ENCODE results near the gene ANKH.
"Not testable (repeated sequence)": the region's sequence is repeated elsewhere in the genome, so short reads cannot be mapped to it uniquely, and the experiment has no call there.

Gene ANKH

DNA sequence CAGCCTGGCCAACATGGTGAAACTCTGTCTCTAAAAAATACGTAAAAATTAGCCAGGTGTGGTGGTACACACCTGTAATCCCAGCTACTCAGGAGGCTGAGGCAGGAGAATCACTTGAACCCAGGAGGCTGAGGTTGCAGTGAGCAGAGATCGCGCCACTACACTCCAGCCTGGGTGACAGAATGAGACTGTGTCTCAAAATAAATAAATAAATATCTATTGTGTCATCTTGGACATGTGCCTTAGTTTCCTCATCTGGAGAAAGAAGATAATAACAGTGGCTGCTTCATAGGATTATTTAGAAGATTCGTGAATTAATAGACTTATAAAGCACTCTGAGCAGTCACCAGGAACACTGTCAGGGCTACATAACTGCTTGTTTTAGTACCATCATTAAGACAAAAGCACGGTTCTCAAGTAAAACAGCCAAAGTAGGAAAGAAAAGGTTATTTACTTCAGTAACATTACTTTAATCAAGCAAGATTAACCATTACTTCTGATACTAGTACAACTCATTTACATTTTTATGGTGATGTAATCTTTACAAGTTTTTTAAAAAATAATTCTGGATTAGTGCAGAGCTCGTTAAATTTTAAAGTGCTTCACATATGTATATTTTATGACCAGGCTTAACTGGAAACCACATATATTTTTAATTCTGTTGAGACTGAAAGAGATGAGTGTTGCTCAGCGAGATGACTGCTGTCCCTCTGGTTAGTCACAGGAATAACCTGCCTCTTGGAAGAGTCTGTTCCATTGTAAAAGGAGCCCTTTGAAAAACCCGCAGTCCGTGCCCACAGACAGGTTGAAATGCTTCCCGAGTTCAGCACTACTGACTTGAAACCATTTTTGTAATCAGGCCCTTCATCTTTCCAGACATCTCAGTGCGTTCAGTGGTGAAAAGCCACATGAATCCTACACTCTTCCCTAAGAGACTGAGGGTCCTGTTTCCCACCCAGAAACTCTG lies 36.7 kb downstream of the ANKH start:
- Mint-ChIP-seq H3K4me3 (no peak overlapping the region), H3K27ac (no peak overlapping the region), H3K4me1 (ENCODE audit: low read depth) (peaks cover 1% of the 10 kb centered on the region), H3K27me3 (ENCODE audit: low read depth) (no peaks in the 10 kb centered on the region), H3K36me3 (ENCODE audit: low read depth) (peaks cover 6% of the 10 kb centered on the region), H3K9me3 (no peaks in the 10 kb centered on the region)

DNA sequence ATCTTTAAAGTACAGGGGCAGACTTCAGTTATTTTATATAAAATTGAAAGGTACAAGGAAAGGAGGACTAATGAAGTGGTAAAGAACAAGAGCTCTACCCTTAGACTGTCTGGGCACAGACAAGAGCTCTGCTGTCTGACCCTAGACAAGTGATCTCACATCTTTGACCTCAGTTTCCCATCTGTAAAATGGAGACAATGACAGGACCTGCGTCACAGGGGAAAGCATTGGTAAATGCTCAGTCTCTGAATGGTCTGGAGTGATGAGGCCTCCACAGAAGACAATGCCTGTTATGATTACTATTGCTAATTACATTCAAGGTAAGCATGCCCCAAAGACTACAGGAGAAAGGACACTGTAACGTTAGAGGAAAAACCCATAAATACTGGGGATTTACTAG lies 37.5 kb downstream of the ANKH start:
- H3K27me3 Mint-ChIP-seq (ENCODE audit: low read depth) = no peaks in the 10 kb centered on the region
- H3K27ac Mint-ChIP-seq = no peak overlapping the region
- H3K9me3 Mint-ChIP-seq = no peaks in the 10 kb centered on the region
- no peak overlapping the region for H3K4me3 Mint-ChIP-seq
- H3K4me1 Mint-ChIP-seq (ENCODE audit: low read depth) = peaks cover 1% of the 10 kb centered on the region
- H3K36me3 Mint-ChIP-seq (ENCODE audit: low read depth) = peaks cover 6% of the 10 kb centered on the region

DNA sequence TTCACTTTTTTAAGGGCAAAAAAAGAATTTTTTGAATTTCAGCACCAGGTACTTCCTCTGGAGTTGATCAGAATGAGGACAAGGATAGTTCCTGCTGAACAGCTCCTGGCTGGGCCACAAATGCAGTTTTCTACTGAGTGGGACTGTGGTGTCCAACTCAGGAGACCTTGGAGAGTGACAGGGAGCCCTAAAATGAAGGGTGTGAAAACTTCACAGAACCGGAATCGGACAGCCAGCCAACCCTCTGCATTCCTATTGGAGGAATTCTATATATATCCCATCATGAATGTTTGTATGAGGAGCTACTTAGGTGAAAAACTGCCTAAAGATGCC lies 40.6 kb downstream of the ANKH start:
- no peak overlapping the region for H3K4me3 Mint-ChIP-seq
- H3K27ac Mint-ChIP-seq = no peak overlapping the region
- H3K9me3 Mint-ChIP-seq = no peaks in the 10 kb centered on the region
- peaks cover 4% of the 10 kb centered on the region for H3K4me1 Mint-ChIP-seq (ENCODE audit: low read depth)
- no peaks in the 10 kb centered on the region for H3K36me3 Mint-ChIP-seq (ENCODE audit: low read depth)
- H3K27me3 Mint-ChIP-seq (ENCODE audit: low read depth) = no peaks in the 10 kb centered on the region

DNA sequence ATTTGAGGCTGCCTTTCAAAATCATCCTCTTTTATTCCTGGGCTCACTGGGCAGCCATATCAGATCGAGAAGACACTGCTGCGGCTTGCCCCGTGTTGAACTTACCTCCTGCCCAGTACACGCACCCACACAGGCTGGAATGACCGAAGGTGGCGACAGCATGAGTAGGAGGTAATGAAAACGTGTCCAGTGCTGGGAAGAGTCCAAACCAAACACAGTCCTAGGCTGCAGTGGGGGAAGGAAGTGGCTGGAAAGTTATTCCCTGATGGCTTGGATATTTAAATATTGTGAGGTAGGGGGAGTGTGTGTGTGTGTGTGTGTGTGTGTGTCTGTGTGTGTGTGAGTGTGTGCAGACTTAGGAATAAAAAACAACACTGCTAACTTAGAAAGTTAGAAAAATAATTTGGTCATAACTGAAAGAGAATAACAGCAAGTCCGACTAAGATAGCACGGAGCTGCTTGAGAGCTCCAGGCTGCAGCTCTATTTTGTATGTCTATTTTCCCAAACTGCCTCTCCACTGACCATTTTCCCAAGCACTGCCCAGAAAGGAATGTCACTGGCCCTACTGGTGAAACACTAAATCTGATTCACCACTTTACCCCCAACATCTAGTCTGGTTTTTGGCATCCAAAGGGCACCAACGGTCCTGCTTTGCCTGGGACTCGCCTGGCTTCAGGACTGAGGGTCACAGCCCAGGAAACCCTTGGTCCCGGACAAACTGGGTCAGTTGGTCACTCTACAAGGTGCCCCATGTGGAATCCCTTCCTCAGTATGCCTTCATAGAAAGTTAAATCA lies 41.2 kb downstream of the ANKH start:
- H3K4me1 Mint-ChIP-seq (ENCODE audit: low read depth) = peaks cover 4% of the 10 kb centered on the region
- H3K36me3 Mint-ChIP-seq (ENCODE audit: low read depth) = no peaks in the 10 kb centered on the region
- H3K9me3 Mint-ChIP-seq = no peaks in the 10 kb centered on the region
- no peaks in the 10 kb centered on the region for H3K27me3 Mint-ChIP-seq (ENCODE audit: low read depth)
- no peak overlapping the region for H3K27ac Mint-ChIP-seq
- H3K4me3 Mint-ChIP-seq = no peak overlapping the region

DNA sequence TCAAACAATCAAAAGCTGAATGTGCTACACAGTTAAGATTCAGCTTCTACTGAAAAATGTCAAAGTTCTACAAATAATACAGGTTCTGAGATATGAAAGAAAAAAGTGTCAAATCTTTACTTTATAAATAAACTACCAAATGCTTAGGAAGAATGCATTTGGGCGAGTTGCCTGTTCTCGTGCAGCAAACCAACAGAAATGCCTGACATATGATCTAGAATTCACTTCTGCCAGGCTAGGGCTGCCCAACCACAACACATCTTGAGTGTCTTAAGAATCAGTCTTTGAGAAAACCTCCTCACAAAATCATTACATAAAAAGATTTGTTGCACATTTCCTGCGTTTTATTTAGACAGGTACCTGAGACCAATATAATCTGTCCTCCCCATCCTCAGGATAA lies 42.2 kb downstream of the ANKH start:
- Mint-ChIP-seq H3K9me3 (no peaks in the 10 kb centered on the region), H3K27ac (no peak overlapping the region), H3K36me3 (ENCODE audit: low read depth) (no peaks in the 10 kb centered on the region), H3K4me1 (ENCODE audit: low read depth) (peaks cover 4% of the 10 kb centered on the region), H3K27me3 (ENCODE audit: low read depth) (no peaks in the 10 kb centered on the region), H3K4me3 (no peak overlapping the region)

DNA sequence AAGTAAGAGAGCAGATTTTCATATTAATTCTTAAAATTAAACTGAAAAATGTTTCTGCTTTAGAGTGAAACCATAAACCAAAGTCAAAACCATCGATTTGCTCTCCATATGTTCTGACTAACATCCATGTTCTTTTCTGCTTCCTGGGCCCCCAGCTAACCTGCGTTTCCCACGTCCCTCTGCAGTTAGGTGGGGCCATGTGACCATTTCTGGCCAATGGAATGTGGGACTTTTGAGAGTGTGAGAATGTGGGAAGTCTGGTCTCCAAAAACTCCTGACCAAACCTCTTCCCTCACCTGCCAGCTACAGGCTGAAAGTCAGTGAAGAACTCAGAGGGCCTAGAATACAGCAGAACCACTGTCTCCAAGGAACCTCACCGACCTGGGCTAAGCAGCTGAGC lies 44.9 kb downstream of the ANKH start:
- Mint-ChIP-seq H3K9me3 (no peaks in the 10 kb centered on the region), H3K27me3 (ENCODE audit: low read depth) (no peaks in the 10 kb centered on the region), H3K4me3 (no peak overlapping the region), H3K4me1 (ENCODE audit: low read depth) (peaks cover 4% of the 10 kb centered on the region), H3K36me3 (ENCODE audit: low read depth) (no peaks in the 10 kb centered on the region), H3K27ac (no peak overlapping the region)

DNA sequence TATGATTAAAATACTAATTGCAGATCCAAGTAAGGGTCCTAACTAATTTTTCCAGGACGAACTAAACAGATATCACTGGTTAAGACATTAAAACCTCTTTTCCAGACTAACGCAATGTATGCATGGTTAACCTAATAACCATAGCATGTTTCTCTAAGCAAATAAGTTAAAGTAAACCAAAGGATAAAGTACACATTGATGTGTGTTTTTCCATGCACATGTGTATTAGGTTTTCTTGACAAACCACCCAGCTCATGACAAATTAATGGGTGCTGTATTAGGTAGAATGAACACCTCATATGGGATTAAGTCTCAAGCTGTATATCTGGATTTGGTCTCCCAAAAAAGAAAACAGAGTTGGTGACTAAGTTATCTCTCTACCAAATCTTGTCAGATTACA lies 45.6 kb downstream of the ANKH start:
- Mint-ChIP-seq H3K27ac (no peak overlapping the region), H3K4me3 (no peak overlapping the region), H3K9me3 (no peaks in the 10 kb centered on the region), H3K27me3 (ENCODE audit: low read depth) (no peaks in the 10 kb centered on the region), H3K36me3 (ENCODE audit: low read depth) (no peaks in the 10 kb centered on the region), H3K4me1 (ENCODE audit: low read depth) (peaks cover 4% of the 10 kb centered on the region)

DNA sequence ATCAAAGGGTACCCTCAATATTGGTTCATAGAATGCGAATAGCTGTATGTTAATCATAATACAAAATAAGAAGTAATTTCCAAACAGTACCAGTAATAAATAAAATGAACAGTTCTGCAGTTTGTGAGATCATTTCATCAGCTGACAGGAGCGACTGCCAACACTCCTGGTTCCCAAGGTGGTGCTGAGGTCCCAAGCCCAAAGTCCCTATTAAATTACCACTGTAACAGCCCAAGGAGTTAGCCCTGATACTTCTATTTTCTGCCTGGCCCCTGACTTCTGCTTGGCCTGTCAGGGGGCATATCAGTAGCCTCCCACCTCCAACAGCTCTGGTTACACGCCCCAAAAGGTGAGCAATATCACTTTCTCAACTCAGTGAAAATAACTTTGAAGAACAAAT lies 47.1 kb downstream of the ANKH start:
- H3K4me1 Mint-ChIP-seq (ENCODE audit: low read depth) = peaks cover 8% of the 10 kb centered on the region
- peaks cover 4% of the 10 kb centered on the region for H3K36me3 Mint-ChIP-seq (ENCODE audit: low read depth)
- no peaks in the 10 kb centered on the region for H3K27me3 Mint-ChIP-seq (ENCODE audit: low read depth)
- no peak overlapping the region for H3K4me3 Mint-ChIP-seq
- H3K27ac Mint-ChIP-seq = no peak overlapping the region
- no peaks in the 10 kb centered on the region for H3K9me3 Mint-ChIP-seq

DNA sequence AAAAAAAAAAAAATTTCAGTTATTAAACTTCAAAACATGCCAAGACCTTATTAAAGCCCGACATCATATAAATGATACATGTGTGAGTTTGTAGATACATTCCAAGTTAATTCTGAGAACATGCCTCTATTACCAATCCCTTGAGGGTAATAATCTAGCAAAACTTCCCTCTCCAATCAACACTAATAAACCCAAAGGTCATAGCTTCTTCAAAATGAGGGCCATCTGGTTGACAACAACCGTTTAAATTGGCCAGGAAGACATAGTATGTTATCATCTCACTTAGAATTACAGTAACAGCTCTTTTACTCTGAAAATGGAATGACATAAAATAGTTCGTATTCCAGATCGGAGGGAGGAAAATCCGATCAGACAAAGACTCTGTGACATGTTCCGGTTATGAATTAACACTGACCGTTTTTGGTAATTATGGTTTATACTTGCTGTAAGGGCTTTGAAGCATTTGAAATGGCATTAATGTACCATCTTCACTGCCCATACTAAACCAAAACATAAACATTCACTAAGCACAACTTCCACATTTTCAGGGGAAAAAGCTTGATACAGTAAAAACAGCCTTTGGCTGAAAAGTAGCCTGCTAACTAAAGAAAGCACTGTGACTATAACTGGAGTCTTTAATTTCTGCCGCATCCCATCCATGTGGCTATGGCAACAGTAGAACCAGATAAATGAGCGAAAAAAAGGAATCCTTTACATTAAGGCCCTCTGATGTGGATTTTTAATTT lies 50.3 kb downstream of the ANKH start:
- peaks cover 26% of the 10 kb centered on the region for H3K4me1 Mint-ChIP-seq (ENCODE audit: low read depth)
- no peak overlapping the region for H3K4me3 Mint-ChIP-seq
- H3K36me3 Mint-ChIP-seq (ENCODE audit: low read depth) = peaks cover 4% of the 10 kb centered on the region
- H3K9me3 Mint-ChIP-seq = no peaks in the 10 kb centered on the region
- H3K27me3 Mint-ChIP-seq (ENCODE audit: low read depth) = no peaks in the 10 kb centered on the region
- no peak overlapping the region for H3K27ac Mint-ChIP-seq

DNA sequence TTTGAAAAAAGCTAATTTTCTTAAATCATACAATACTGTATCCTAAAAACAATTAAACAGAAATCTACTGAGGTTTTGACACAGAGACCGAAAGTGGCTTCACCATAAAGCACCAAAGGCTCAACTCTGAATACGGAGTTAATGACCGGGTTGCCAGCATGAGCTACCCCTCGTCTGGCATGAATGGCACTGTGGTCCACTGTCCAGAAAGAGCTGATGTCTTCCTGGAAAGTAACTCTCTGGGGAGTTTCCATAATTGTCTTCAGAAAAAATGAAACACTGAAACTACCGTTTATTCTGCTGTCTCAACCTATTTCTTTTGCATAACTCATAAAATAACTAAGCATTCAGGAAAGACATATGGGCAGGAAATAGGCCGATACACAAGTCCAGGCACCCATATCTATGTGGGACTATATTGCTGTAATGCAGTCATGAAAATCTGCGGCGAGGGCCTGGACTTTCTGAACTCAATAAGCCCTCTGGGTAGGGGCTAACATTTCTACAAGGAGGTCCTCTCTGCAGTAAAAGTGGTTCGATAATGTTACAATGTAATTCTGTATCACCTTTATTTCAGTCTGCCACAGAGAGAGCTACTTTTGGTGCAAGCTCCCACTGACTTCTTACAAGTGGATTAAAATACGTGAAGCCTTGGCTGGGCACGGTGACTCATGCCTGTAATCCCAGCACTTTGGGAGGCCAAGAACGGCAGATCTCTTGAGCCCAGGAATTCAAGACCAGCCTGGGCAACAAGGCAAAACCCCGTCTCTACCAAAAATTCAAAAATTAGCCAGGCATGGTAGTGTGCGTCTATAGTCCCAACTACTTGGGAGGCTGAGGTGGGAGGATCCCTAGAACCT lies 52.4 kb downstream of the ANKH start:
- H3K27me3 Mint-ChIP-seq (ENCODE audit: low read depth) = no peaks in the 10 kb centered on the region
- H3K4me1 Mint-ChIP-seq (ENCODE audit: low read depth) = peaks cover 28% of the 10 kb centered on the region
- peak overlapping the region; percentile 46 for H3K27ac Mint-ChIP-seq
- H3K4me3 Mint-ChIP-seq = no peak overlapping the region
- H3K9me3 Mint-ChIP-seq = no peaks in the 10 kb centered on the region
- H3K36me3 Mint-ChIP-seq (ENCODE audit: low read depth) = peaks cover 4% of the 10 kb centered on the region

DNA sequence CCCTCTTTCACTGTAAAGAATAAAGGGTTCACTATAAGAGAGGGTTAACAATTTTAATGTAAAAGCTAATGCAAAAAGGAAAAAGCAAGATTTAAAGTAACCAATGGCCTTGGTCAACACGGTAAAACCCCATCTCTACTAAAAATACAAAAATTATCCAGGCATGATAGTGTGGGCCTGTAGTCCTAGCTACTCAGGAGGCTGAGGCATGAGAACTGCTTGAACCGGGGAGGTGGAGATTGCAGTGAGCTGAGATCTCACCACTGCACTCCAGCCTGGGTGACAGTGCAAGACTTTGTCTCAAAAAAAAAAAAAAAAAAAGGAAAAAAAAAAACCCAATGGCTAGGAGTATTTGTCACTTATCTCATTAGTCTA lies 53.8 kb downstream of the ANKH start:
- not testable (repeated sequence) for H3K27ac Mint-ChIP-seq; H3K4me3 Mint-ChIP-seq; H3K27me3 Mint-ChIP-seq (ENCODE audit: low read depth); H3K36me3 Mint-ChIP-seq (ENCODE audit: low read depth); H3K9me3 Mint-ChIP-seq
- H3K4me1 Mint-ChIP-seq (ENCODE audit: low read depth) = peaks cover 32% of the 10 kb centered on the region

DNA sequence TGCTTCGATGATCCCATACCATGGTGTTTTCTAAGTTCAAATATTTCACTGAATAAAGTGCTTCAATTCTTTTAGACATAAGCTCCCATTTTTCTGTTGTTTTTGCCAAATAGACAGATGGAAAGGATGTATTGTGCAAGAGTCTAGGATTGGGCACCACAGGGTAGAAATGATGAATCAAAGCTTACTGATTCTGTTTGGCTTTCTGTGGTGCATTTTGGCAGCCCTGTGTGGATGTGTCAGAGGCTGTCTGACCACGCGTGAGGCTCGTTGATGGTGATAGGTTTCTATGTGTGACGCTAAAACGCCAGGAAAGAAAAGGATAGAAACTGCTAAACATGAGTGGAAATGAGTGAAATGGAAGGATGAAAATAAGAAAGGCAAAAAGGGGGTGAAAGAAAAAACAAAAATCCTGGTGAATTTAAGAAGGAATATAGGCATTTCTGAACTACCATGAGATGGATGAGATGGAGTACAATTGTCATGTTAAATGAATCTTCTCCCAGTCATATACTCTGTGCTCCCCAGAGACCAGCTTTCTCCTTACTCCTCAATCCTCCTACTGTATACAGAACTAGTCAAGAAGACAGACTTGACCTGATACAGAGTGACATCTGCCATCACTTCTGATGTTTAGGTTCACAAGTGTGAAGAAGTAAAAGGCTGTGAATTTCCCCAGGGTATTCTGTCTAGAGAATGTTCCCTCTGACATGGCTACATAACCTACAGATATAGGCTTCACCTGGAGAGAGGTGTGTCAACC lies 54.4 kb downstream of the ANKH start:
- H3K4me1 Mint-ChIP-seq (ENCODE audit: low read depth) = peaks cover 36% of the 10 kb centered on the region
- H3K27me3 Mint-ChIP-seq (ENCODE audit: low read depth) = no peaks in the 10 kb centered on the region
- H3K36me3 Mint-ChIP-seq (ENCODE audit: low read depth) = peaks cover 8% of the 10 kb centered on the region
- peak overlapping the region; percentile 2 for H3K27ac Mint-ChIP-seq
- no peaks in the 10 kb centered on the region for H3K9me3 Mint-ChIP-seq
- H3K4me3 Mint-ChIP-seq = peak overlapping the region; percentile 12

DNA sequence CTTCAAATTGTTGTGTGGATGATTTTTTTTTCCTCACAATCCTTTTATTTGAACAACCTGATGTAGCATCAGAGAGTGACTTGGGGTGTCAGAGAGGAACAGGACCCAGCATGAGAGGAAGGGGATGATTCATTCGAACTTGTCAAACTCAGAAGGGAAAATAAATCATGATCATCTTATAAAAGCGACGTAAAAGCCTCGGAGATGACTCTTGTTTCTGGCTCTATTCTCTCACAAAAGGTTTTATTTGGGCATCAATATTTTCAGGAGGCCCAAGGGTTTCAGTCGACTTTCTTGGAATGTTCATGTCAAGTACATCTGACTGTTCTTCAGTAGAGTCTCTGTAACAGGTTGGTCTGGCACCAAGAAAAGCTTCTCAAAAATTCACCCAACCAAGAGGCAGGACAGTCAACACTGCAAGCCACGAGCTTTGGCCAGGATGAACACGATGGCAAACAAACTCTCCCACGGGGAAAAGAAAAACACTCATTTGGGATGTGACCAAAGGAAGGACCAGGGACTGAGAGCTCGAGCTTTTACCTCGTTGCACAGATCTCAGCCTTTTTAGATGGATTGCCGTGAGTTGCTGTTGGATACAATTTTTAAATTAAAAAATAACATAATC lies 55.1 kb downstream of the ANKH start:
- no peaks in the 10 kb centered on the region for H3K9me3 Mint-ChIP-seq
- no peak overlapping the region for H3K4me3 Mint-ChIP-seq
- H3K4me1 Mint-ChIP-seq (ENCODE audit: low read depth) = peaks cover 37% of the 10 kb centered on the region
- no peak overlapping the region for H3K27ac Mint-ChIP-seq
- H3K36me3 Mint-ChIP-seq (ENCODE audit: low read depth) = peaks cover 8% of the 10 kb centered on the region
- H3K27me3 Mint-ChIP-seq (ENCODE audit: low read depth) = no peaks in the 10 kb centered on the region

Data from T-helper 1 cell treated with Interleukin-12 subunit alpha and Interleukin-12 subunit beta and Interleukin-4 antibody, amounts not matched to agents 30 μg/mL and 1 μg/mL, for 36 hours (primary cell).